Transverse colon (tissue), 4 donors: Measurements from ENCODE around the gene CFH. TPM values are rescaled to one million over a fixed set of nuclear protein-coding genes. Genes with fewer than 3 reads are reported as not detected.
"Not testable (repeated sequence)": the region's sequence is repeated elsewhere in the genome, so short reads cannot be mapped to it uniquely, and the experiment has no call there.

Experiments used
- DNase-seq: peaks from one replicate; pipeline ENCODE4 v3.0.0-alpha.2; 2019
- H3K27ac ChIP-seq, 4 donors: fragments of 200-600 bp; sonication (generic); 2 replicates each; pipeline ENCODE4 v1.5.1; 2016 to 2018; ENCODE audit warnings: inconsistent platforms in 4 of 4
- H3K27me3 ChIP-seq: fragments of 200-600 bp; sonication (generic); 2 replicates; pipeline ENCODE4 v1.5.1; 2017; ENCODE audit warnings: inconsistent platforms
- H3K36me3 ChIP-seq, 4 donors: fragments of 200-600 bp; sonication (generic); 2 replicates each; pipeline ENCODE4 v1.5.1; 2017 to 2019; ENCODE audit warnings: inconsistent platforms in 4 of 4
- H3K4me1 ChIP-seq, 4 donors: fragments of 200-600 bp; sonication (generic); 2 replicates each; pipeline ENCODE4 v1.5.1; 2017 to 2020; ENCODE audit warnings: inconsistent platforms in 4 of 4
- H3K4me3 ChIP-seq, 4 donors: fragments of 200-600 bp; sonication (generic); 1 replicate in 1 of 4; 2 replicates in 3 of 4; pipeline versions ENCODE4 v1.5.1 to v1.6.1; 2017 to 2019; ENCODE audit warnings: inconsistent platforms in 4 of 4
- H3K9me3 ChIP-seq, 2 donors: fragments of 200-600 bp; sonication (generic); 2 replicates each; pipeline ENCODE4 v1.5.1; 2017 to 2019; ENCODE audit warnings: inconsistent platforms in 2 of 2
- EP300 ChIP-seq: sonication (generic); formaldehyde crosslinking; IDR thresholded peaks from one replicate; pipeline ENCODE4 v1.6.1; 2017; ENCODE audit warnings: antibody characterized with exemption, low read depth
- POLR2A ChIP-seq: fragments of 450-650 bp; IDR thresholded peaks from one replicate; pipeline ENCODE4 v1.6.1; 2016; ENCODE audit warnings: antibody characterized with exemption, mild to moderate bottlenecking, moderate library complexity
- POLR2AphosphoS5 ChIP-seq, 3 donors: sonication (generic); formaldehyde crosslinking; IDR thresholded peaks; one replicate each; pipeline ENCODE4 v1.6.1; 2016; ENCODE audit warnings: antibody characterized with exemption in 3 of 3
- WGBS, 2 donors: methylation state at CpG; one replicate each; pipeline ENCODE4 v1.1.5; 2018; ENCODE audit warnings: low coverage in 1 of 2; 5-methylcytosine and 5-hydroxymethylcytosine counted together
- in situ Hi-C, 4 donors: fragments of 200-750 bp; cut with MboI; loops; one replicate each; pipeline versions ENCODE4 v1.15.0 to v1.15.1; 2017; ENCODE audit warnings: low sequenced_read_pairs in 3 of 4, low pct_ligation_motif_present in 1 of 4, low pct_unique_long_range_greater_than_20kb in 1 of 4
- intact Hi-C: fragments of 100-400 bp; cut with DNase I; formaldehyde crosslinking; loops from one replicate; pipeline ENCODE4 v1.15.1; 2023; ENCODE audit warnings: low total_unique reads
- total RNA-seq, 4 donors: library from RNA; depleted of rRNA; stranded (reverse); fragments of >200 nt; gene quantifications; one replicate each; pipeline ENCODE4 v1.1.0, GENCODE V29; 2016
- TF ChIP-seq, protein P1 (sequence below), 5 experiments: fragments of 200-600 bp in 3 of 5; fragments of 450-650 bp in 2 of 5; sonication (generic) in 3 of 5; IDR thresholded peaks; 1 replicate in 2 of 5; 2 replicates in 3 of 5; pipeline ENCODE4 v1.5.1; 2016 to 2017; ENCODE audit warnings: antibody characterized with exemption in 5 of 5, inconsistent platforms in 3 of 5, mild to moderate bottlenecking in 2 of 5, moderate library complexity in 1 of 5

The CFH gene
- total RNA-seq, 4 donors from 2014 or later = 5.2 to 92.3 (median 23.6) TPM

DNA sequence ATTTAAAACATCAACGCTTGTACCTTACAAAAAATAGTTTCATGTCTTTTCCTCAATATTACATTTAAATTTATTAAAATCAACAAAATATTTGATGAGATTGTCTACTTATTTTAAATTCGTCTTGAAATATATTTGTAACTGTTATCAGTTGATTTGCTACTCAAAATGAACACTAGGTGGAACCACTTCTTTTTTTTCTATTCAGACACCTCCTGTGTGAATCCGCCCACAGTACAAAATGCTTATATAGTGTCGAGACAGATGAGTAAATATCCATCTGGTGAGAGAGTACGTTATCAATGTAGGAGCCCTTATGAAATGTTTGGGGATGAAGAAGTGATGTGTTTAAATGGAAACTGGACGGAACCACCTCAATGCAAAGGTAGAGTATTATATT is 91.4 kb downstream of the CFH start:
- 39 to 43% methylated on average over 6 of the region's 6 CpGs for WGBS, 2 donors

DNA sequence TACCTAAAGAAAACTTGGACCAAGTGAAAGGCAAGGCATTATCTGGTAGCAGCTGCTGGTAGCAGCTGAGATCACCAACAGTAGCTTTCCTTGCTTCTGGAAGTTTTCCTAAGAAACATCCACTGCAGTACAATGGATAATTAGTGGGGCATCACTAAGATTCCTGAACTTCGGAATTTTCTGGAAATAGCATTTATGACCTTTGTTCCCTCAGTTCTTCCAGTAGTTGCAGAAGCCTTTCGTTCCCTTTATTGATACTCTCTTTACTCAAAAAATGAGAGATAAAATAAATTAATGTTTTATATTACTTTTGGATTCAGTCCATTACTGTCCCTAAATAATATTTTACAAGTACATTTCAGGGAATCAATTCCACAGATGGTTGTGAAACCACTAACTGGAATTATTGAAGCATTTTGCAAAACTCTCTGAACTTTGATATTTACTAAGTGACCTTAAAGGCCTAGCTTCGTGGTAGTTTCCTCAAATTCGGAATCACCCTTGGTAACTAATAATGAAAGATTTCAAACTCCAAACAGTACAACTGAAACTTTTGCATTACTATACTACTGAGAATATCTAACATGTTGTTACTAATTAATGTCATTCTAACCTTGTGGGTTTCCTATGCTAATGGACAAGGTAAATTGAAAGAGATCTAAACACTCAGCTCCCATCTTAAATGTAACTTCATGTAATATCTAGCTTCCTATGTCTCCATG is 113.3 kb downstream of the CFH start:
- WGBS, 2 donors = 59% methylated on average over 2 to 4 of the region's 4 CpGs
- H3K27me3 ChIP-seq, H3K36me3 ChIP-seq, H3K27ac ChIP-seq, H3K4me1 ChIP-seq, in situ Hi-C loops, DNase-seq, H3K9me3 ChIP-seq, H3K4me3 ChIP-seq, intact Hi-C loops: not testable (repeated sequence)

More for the DNA sequence above, 91.4 kb downstream of the CFH start:
- DNase-seq, H3K27me3 ChIP-seq, H3K4me3 ChIP-seq, in situ Hi-C loops, H3K4me1 ChIP-seq, H3K27ac ChIP-seq, H3K36me3 ChIP-seq, intact Hi-C loops, H3K9me3 ChIP-seq: not testable (repeated sequence)
- TF ChIP-seq, protein P1, sequence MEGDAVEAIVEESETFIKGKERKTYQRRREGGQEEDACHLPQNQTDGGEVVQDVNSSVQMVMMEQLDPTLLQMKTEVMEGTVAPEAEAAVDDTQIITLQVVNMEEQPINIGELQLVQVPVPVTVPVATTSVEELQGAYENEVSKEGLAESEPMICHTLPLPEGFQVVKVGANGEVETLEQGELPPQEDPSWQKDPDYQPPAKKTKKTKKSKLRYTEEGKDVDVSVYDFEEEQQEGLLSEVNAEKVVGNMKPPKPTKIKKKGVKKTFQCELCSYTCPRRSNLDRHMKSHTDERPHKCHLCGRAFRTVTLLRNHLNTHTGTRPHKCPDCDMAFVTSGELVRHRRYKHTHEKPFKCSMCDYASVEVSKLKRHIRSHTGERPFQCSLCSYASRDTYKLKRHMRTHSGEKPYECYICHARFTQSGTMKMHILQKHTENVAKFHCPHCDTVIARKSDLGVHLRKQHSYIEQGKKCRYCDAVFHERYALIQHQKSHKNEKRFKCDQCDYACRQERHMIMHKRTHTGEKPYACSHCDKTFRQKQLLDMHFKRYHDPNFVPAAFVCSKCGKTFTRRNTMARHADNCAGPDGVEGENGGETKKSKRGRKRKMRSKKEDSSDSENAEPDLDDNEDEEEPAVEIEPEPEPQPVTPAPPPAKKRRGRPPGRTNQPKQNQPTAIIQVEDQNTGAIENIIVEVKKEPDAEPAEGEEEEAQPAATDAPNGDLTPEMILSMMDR (IDR thresholded peaks at IDR 0.05) = peak in 2 of 5 experiments; percentile 12 to 17

DNA sequence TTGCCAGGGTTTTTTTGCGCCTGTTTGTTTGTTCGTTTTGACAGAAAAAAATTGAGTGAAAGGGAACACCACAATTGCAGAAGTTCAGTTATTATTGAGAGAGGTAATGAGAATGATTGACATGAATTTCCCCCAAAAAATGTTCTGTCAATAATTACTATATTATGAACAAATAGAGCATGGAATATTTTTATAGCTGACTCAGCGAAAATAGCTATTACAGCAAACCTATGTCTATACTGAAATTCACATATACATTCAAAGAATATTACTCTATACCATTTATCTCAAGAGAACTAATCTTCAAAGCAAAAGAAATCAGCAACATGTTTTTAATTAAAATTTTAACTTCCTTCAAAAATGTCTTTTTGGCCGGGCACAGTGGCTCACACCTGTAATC is 118.0 kb downstream of the CFH start:
- H3K9me3 ChIP-seq, H3K4me1 ChIP-seq, in situ Hi-C loops, intact Hi-C loops, H3K27me3 ChIP-seq, H3K4me3 ChIP-seq, H3K27ac ChIP-seq, DNase-seq, H3K36me3 ChIP-seq: not testable (repeated sequence)
- WGBS, 2 donors = 85 to 89% methylated on average over 4 of the region's 4 CpGs

DNA sequence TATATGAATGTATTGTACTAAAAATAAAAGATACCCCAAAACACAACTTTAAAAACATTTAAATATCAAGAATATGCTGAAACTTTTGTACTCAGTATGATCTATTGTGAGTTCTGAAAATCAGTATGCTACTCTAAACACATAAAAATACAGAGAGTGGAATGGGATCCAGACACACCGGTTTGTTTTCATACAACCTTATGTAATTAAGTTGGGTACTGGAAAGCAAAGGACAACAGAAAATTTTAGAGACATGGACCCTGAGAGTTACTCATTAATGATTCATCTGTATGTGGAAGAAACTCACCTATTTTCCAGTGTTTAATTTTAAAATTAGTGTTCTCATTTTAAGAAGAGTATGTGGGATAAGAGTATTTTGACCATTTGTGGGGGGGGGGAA is 121.9 kb downstream of the CFH start:
- in situ Hi-C loops = no loop called here
- Histone ChIP-seq H3K4me1 (no peaks in the 10 kb centered on the region), H3K36me3 (no peaks in the 10 kb centered on the region), H3K4me3 (no peak overlapping the region), H3K9me3 (no peaks in the 10 kb centered on the region), H3K27me3 (no peaks in the 10 kb centered on the region), H3K27ac (no peak overlapping the region)
- TF ChIP-seq, protein P1 (IDR thresholded peaks at IDR 0.05) = no peak
- no peak for TF ChIP-seq POLR2AphosphoS5 (IDR thresholded peaks at IDR 0.05)
- TF ChIP-seq POLR2A = no peak
- WGBS, 2 donors = 84 to 100% methylated on average over 1 of the region's 1 CpG
- intact Hi-C loops = no loop called here
- no peak for DNase-seq

DNA sequence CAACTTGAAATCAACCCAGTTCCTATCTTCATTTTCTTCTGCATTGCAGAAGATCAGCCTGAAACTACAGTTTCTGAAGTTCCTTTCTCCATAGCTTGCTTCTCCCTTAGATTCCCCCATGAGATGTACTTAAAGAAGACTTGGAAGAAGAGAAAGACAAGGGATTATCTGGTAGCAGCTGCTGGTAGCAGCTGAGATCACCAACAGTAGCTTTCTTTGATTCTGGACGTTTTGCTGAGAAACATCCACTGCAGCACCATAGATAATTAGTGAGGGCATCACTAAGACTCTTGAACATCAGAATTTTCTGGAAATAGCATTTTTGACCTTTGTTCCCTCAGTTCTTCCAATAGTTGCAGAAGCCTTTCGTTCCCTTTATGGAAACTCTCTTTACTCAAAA is 122.3 kb downstream of the CFH start:
- Histone ChIP-seq H3K27me3 (no peaks in the 10 kb centered on the region), H3K4me3 (no peak overlapping the region), H3K9me3 (no peaks in the 10 kb centered on the region), H3K36me3 (no peaks in the 10 kb centered on the region), H3K27ac (no peak overlapping the region), H3K4me1 (no peaks in the 10 kb centered on the region)
- TF ChIP-seq, protein P1 (IDR thresholded peaks at IDR 0.05) = no peak
- TF ChIP-seq POLR2AphosphoS5 (IDR thresholded peaks at IDR 0.05) (no peak), POLR2A (no peak), EP300 (no peak)
- 43 to 53% methylated on average over 2 of the region's 2 CpGs for WGBS, 2 donors
- intact Hi-C loops = no loop called here
- DNase-seq = no peak
- in situ Hi-C loops = no loop called here
